GM18517 (cell line): ENCODE measurements around the gene TST.

ENCODE experiments used
- ATAC-seq: cut with Tn5 transposase; IDR thresholded peaks from one replicate; pipeline ENCODE4 v1.9.1; 2021; ENCODE audit warnings: mild to moderate bottlenecking, moderate library complexity; ENCODE audit not compliant: unreplicated experiment

Gene TST

GRCh38 chr22:37054056-37054395 is 34.8 kb upstream of the TST start:
- no peak for ATAC-seq

- ATAC-seq, result no peak
Observed at GRCh38 chr22:37053310-37054055, 34.2 kb upstream of the TST start.

- no peak for ATAC-seq
Observed at GRCh38 chr22:37052386-37053309, 33.4 kb upstream of the TST start.

GRCh38 chr22:37051391-37052385 is 32.4 kb upstream of the TST start, which contains the start of gene KCTD17:
Gene KCTD17 (plus strand): TSS chr22:37051742. CDS start chr22:37051761, 19 bp downstream.
- no peak for ATAC-seq

- no peak for ATAC-seq
Observed at GRCh38 chr22:37050913-37051312, 31.7 kb upstream of the TST start.

GRCh38 chr22:37049224-37049623 is 30.0 kb upstream of the TST start:
- ATAC-seq, result no peak

GRCh38 chr22:37048133-37048532 is 28.9 kb upstream of the TST start:
- ATAC-seq, result no peak

GRCh38 chr22:37047006-37047405 is 27.8 kb upstream of the TST start:
- ATAC-seq, result no peak

GRCh38 chr22:37046589-37046988 is 27.3 kb upstream of the TST start:
- ATAC-seq, result no peak

GRCh38 chr22:37045958-37046357 is 26.7 kb upstream of the TST start:
- no peak for ATAC-seq

- no peak for ATAC-seq
Observed at GRCh38 chr22:37044634-37045625, 25.7 kb upstream of the TST start.

GRCh38 chr22:37043828-37044538 is 24.7 kb upstream of the TST start:
- ATAC-seq, result no peak

GRCh38 chr22:37043209-37043827 is 24.1 kb upstream of the TST start:
- ATAC-seq, result no peak

GRCh38 chr22:37039466-37039865 is 20.2 kb upstream of the TST start:
- no peak for ATAC-seq

- ATAC-seq, result no peak
Observed at GRCh38 chr22:37037669-37038068, 18.4 kb upstream of the TST start.

- ATAC-seq, result no peak
Observed at GRCh38 chr22:37036655-37037377, 17.6 kb upstream of the TST start.

- ATAC-seq, result no peak
Observed at GRCh38 chr22:37033605-37034430, 14.6 kb upstream of the TST start.
